ENCODE measurements around the gene MEI4.

The MEI4 gene

GRCh38 chr6:77965449-77965848, 312.6 kb downstream of the MEI4 start:
- DNase-seq (ENCODE audit: low spot score) = no peak

GRCh38 chr6:77972334-77972733, 319.5 kb downstream of the MEI4 start:
- no peak for DNase-seq (ENCODE audit: low spot score)

Data from RKO (cell line).